Activated T-helper 1 cell treated with anti-CD3 and anti-CD28 coated beads, Interleukin-2, amount 50 U/mL, for 16 hours (primary cell): Measurements from ENCODE around the gene STIM2.
"Not testable (repeated sequence)": the region's sequence is repeated elsewhere in the genome, so short reads cannot be mapped to it uniquely, and the experiment has no call there.

Source experiments
- DNase-seq, 2 donors: peaks; one replicate each; pipeline ENCODE4 v3.0.0-alpha.2; 2020; ENCODE audit warnings: low read depth in 1 of 2, low spot score in 1 of 2

Gene STIM2

GRCh38 chr4:26860157-26860921, at the start of gene STIM2:
TSS of gene STIM2 (plus strand) at chr4:26860841.
- DNase-seq: peak; percentile 93 to 98

GRCh38 chr4:26811571-26811970, 49.1 kb upstream of the STIM2 start:
- not testable (repeated sequence) for DNase-seq

GRCh38 chr4:26812049-26812714, 48.5 kb upstream of the STIM2 start:
- DNase-seq: no peak

GRCh38 chr4:26813698-26814097, 46.9 kb upstream of the STIM2 start:
- no peak for DNase-seq

GRCh38 chr4:26815199-26815598, 45.4 kb upstream of the STIM2 start:
- no peak for DNase-seq

GRCh38 chr4:26815706-26816105, 44.9 kb upstream of the STIM2 start:
- no peak for DNase-seq

- no peak for DNase-seq
Observed at GRCh38 chr4:26819026-26819425, 41.6 kb upstream of the STIM2 start.

- no peak for DNase-seq
Observed at GRCh38 chr4:26819478-26820095, 41.1 kb upstream of the STIM2 start.

- DNase-seq: no peak
Observed at GRCh38 chr4:26820346-26820745, 40.3 kb upstream of the STIM2 start.

- no peak for DNase-seq
Observed at GRCh38 chr4:26821031-26821430, 39.6 kb upstream of the STIM2 start.

- no peak for DNase-seq
Observed at GRCh38 chr4:26821677-26822503, 38.8 kb upstream of the STIM2 start.

GRCh38 chr4:26822546-26822945, 38.1 kb upstream of the STIM2 start:
- no peak for DNase-seq

- DNase-seq: not testable (repeated sequence)
Observed at GRCh38 chr4:26822974-26823373, 37.7 kb upstream of the STIM2 start.

GRCh38 chr4:26823583-26823982, 37.1 kb upstream of the STIM2 start:
- DNase-seq: no peak

GRCh38 chr4:26824667-26825066, 36.0 kb upstream of the STIM2 start:
- DNase-seq: no peak

GRCh38 chr4:26826721-26827120, 33.9 kb upstream of the STIM2 start:
- no peak for DNase-seq

- not testable (repeated sequence) for DNase-seq
Observed at GRCh38 chr4:26827336-26827735, 33.3 kb upstream of the STIM2 start.

GRCh38 chr4:26827798-26828197, 32.8 kb upstream of the STIM2 start:
- DNase-seq: no peak

- no peak for DNase-seq
Observed at GRCh38 chr4:26829018-26829417, 31.6 kb upstream of the STIM2 start.

GRCh38 chr4:26830033-26830432, 30.6 kb upstream of the STIM2 start:
- no peak for DNase-seq

GRCh38 chr4:26830701-26831100, 29.9 kb upstream of the STIM2 start:
- DNase-seq: no peak
